Fibroblast of skin of left biceps (primary cell): Measurements from ENCODE around the gene CHEK2.
A peak's percentile ranks its signal among the peaks of the same experiment; 100 is the strongest.
"Not testable (repeated sequence)": the region's sequence is repeated elsewhere in the genome, so short reads cannot be mapped to it uniquely, and the experiment has no call there.

Source experiments
- DNase-seq, 2 experiments: peaks; one replicate each; pipeline ENCODE4 v3.0.0-alpha.2; 2013; ENCODE audit warnings: low read depth in 2 of 2

The CHEK2 gene

DNA sequence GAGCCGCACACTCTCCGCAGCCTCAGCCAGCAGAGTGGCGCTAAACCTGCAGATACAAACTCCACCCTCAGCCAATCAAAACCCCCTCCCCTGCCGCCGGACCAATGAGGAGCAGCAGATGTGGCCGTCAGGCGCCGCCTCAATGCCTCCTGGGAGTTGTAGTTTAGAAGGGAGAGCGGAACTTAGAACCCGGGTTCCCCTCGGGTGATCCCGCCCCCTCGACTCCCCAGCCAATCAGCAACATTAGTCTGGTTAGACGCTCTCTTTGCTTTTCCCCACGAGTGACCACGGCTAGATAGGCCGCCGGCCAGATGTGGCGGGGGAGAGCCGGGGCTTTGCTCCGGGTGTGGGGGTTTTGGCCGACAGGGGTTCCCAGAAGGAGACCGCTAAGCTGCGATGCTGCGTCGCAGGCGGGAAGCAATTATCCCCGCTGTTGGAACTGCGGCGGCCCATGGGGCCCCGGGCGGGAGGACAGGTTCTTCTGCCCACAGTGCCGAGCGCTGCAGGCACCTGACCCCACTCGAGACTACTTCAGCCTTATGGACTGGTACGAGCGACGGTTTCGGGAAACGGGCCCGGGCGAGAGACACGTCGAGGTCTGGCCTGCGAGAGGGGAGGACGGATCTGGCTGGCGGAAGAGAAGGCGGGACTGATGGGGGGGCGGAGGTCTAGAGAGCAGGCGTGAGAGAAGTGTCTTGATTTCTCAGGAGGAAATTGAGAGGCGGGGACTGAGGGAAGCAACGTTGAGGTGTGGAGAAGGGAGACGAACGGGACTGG lies at the start of gene CHEK2, which contains the start of gene HSCB:
TSS of gene CHEK2 (minus strand) at position 36 of the 777 bp plus-strand sequence. CDS start 7,099 bp downstream, outside the sequence.
TSS of gene HSCB (plus strand) at position 255 of the 777 bp plus-strand sequence. CDS start at position 312, 57 bp downstream.
- DNase-seq = peak; percentile 96

DNA sequence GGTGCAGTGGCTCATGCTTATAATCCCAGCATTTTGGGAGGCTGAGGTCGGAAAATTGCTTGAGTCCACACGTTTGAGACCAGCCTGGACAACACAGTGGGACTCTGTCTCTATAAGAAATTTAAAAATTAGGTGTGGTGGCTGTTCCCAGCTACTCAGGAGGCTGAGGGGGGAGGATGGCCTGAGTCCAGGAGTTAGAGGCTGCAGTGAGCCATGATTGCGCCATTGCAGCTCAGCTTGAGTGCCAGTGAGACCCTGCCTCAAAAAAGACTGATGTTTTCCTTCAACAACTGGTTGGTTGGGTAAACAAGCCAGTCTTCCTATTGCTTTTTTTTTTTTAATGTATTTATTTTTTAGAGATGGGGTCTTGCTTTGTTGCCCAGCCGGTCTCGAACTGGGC lies 49.5 kb upstream of the CHEK2 start:
- DNase-seq = no peak

DNA sequence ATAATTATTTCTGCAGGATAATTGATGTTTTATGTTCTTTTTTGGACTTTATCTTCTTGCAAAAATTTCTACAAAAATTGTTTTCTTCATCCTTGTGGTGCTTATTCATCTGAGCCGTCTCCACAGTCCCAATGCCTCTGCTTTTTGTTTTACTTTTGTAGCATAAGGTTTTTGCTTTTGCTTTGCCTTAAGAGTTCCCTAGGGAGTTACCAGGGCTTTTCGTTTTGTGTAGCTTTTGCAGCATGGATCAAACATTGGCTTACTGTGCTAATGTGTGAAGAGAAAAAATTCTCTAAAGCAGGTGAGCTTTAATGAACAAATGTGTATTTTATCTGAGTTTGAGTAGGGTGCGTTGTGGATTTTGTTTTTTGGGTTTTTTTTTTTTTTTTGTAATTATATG lies 47.0 kb upstream of the CHEK2 start:
- DNase-seq = no peak

DNA sequence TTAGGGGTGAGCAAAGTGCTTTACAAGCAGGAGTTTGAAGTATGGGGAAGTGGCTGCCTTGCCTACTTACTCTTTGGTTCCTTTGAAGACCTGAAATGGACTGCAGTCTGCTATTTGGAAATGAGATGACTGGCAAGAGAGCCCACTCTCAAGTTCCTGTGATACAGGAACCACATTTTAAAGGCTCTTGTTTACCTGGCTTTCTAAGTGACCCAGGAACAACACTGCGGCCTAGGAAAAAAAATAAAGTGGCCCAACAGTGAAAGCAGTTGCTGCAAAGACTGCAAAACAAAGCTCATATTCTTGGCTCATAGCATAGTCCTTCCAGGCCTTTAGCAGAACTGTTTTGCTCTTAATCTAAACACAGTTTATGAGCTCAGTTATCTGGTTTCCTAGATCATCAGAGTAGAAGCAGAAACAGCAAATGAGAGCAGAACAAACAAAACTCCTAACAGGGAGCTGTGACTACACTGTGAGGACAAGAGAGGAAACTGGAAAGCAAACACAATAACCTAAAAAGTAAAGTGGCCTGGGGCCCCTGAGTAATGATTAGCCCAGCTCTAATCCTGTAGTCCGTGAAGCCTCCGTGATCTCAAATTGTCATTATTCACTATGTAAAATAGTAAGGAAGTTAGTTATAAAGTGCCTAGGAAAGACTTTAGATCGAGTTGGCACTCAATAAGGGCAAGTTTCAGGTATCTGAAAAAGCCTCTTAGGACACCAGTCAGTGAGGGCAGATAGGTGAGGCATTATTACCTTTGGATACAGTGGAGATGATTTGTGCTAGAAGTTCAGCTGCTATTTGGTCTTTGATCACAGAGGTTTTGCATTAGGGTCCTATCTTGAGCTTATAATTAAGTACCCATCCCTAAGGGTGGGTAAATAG lies 42.4 kb upstream of the CHEK2 start:
- DNase-seq = no peak

DNA sequence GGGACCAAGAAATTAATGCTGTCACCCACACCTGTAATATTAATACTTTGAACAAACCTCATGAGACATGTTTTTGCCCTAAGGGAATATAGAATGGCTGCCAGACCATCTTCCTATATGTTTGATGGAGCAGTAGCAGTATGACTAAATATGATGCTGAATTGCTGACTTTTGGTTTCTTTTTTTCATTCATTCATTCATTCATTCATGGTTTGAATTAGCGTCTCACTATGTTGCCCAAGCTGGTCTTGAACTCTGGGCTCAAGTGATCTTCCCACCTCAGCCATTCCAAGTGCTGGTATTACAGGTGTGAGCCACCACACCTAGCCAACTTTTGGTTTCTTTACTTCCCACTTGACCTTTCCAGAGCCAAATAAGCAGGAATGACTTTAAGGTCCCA lies 38.7 kb upstream of the CHEK2 start:
- DNase-seq = no peak

DNA sequence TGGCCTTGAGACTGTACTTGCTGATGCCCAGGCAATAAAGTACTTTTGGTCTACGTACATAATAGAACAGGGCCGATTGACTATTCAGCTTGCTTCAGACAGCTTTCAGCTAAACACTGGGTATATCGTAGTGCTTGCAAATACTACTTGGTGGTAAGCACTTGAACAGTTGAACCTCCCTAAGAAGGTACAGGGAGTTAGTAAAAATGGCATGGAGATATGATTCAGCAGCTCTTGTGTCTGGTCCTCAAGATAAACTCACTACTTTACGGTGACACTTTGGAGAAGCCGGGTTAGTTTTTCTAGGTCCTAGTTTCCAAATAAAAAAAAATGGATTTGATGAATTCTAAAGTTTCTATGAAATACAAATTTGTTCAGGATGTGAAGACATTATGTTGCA lies 38.2 kb upstream of the CHEK2 start:
- no peak for DNase-seq

DNA sequence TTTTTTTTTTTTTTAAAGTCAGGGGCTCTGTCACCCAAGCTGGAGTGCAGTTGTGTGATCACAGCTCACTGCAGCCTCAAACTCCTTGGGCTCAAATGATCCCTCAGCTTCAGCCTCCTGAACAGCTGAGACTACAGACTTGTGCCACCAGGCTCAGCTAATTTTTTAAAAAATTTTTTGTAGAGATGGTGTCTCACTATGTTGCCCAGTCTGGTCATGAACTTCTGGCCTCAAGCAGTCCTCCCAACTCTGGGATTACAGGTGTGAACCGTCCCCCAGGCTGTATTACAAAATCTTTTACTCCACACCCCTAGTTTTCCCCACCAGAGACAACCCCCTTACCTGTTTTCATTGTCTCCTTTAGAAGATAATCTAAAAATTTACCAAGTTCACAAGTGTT lies 32.8 kb upstream of the CHEK2 start:
- DNase-seq = no peak

DNA sequence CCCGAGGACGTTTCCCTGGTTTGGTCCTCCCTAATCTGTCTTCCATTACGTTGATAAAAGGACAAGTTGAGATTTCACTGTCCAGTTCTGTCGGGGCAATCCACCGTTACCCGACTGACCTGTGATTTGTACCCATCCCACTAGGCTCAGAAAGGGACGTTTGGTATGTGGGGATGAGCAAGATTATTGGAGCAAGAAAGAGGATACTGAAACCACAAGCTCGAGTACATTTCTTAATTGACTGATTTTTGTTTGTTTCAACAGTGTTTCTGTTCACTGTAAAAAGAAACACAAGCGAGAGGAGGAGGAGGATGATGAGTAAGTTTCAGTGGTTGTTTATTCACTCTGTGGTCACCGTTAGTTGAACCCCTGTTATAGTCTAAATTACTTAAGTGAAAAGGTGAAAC lies 31.8 kb upstream of the CHEK2 start:
- no peak for DNase-seq

DNA sequence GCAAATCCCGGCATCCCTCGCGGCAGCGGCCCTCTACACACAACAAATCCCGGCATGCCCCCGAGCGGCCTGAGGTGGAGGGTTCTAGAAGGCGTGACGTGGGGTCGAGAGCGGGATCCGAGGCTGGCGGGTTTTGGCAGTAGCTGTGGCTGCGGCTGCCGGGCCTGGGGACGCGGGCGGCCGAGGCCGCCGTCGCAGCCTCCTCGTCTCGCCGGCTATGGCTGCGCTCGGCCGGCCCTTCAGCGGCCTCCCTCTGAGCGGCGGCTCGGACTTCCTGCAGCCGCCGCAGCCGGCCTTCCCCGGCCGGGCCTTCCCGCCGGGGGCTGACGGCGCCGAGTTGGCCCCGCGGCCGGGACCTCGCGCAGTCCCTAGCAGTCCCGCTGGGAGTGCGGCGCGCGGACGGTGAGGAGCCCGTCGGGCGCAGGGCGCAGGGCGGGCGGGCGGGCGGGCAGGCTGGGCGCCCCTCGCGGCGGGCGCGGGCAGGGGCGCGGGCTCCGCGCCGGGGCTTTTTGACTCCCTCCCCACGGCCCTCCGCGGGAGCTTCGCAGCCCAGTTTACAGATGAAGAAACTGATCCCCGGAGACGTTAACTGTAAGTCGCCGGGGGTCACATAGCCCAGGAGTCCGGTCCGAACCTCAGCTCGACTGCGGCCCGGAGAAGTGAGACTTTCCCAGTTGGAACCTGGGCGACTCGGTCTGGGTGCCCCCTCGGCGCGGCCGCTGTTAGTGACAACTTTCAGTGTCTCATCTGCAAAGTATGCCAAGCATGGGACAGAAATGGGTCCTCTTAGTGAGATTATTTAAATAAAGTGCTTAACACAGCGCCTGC lies 31.2 kb upstream of the CHEK2 start, which contains the start of gene CCDC117:
TSS of gene CCDC117 (plus strand) at position 63 of the 828 bp plus-strand sequence. CDS start at position 218, 155 bp downstream.
- peak; percentile 83 to 86 for DNase-seq

DNA sequence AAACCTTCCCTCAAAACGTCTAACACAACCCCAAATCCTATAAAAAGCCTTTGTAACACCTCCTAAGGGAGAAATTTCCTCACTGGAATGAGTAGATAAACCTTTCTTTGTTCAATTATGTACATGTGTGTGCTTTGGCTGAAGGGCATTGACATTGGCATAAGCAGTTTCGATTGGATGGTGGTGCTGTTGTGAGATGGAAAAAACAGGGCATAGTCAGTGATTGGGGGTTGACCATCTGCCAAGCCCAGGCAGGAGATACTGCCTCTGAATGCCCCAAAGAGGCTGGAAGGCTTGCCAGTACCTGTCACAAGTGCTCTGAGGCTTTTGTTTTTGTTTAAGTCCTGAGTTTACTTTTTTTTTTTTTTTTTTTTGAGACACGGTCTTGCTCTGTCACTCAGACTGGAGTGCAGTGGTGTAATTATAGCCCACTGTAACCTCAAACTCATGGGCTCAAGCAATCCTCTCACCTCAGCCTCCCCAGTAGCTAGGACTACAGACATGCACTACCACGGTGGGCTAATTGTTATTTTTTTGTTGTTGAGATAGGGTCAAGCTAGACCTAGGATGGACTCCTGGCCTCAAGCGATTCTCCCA lies 29.7 kb upstream of the CHEK2 start:
- no peak for DNase-seq

DNA sequence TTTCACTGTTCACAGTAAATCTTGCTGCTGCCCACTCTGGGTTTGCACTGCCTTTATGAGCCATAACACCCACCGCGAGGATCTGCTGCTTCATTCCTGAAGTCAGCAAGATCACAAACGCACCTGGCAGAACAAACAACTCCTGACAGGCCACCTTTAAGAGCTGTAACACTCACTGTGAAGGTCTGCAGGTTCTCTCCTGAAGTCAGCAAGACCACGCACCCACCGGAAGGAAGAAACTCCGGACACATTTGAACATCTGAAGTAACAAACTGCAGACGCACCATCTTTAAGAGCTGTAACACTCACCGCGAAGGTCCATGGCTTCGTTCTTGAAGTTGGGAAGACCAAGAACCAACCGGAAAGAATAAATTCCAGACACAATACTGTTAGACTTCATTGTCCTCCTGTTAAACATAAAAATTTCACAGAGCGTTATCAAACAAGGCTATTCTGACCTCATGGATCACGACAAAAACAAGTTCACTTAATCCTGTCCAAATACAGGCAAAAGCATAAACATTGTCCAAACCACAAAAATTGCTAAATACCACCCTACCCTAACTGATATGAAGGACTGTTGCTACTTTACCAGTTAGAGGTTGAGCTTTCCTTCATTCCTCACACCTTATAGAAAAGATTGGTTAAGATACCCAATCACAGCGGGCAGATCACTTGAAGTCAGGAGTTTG lies 27.9 kb upstream of the CHEK2 start:
- no peak for DNase-seq

DNA sequence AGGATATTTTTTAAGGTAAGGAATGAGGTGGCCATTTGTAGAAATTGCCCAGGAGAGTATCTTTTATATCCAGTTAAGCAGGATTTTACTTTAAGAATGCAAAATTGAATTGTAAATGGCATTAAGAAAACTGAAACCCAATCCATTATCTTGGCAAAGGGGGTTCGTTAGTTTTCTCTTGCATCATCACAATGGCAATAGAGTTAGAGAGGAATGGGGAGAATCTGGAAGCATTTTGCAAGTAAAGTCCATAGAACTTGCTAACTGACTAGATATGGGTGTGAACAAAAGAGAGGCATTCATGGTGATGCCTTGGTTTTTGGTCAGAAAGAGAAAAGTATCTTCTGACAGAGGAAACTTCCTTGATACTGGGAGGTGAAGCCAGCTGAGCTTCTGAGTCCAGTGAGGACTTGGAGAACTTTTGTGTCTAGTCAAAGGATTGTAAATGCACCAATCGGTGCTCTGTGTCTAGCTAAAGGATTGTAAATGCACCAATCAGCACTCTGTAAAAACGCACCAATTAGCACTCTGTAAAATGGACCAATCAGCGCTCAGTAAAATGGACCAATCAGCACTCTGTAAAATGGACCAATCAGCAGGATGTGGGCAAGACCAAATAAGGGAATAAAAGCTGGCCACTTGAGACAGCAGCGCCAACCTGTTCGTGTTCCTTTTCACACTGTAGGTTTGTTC lies 27.2 kb upstream of the CHEK2 start:
- DNase-seq = no peak

DNA sequence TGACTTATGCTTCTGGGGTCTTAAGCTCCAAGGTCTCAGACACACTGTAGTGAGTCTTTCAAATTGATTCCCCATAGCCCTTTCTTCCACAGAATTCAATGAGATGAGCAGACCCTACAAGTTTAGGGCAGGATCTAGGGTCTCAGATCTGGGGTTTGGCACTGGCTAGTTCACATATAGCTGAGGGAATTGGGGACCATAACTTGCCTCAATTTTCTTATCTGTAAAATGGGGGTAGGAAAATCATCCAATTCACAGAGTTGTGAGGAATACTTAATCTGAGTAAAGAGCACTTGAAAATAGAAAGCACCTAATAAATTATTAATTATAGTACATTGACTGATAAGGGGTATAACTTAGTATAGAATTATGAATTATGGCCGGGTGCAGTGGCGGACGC lies 25.0 kb upstream of the CHEK2 start:
- no peak for DNase-seq

DNA sequence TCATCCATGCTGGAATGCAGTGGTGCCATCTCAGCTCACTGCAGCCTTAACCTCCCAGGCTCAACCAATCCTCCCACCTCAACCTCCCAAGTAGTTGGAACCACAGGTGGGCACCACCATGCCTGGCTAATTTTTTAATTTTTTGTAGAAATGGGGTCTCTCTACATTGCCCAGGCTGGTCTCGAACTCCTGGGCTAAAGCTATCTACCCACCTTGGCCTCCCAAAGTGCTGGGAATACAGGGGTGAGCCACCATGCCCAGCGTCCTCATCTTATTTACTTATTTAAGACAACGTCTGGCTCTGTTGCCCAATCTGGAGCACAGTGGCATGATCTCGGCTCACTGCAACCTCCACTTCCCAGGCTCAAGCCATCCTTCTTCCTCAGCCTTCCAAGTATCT lies 20.4 kb upstream of the CHEK2 start:
- not testable (repeated sequence) for DNase-seq

DNA sequence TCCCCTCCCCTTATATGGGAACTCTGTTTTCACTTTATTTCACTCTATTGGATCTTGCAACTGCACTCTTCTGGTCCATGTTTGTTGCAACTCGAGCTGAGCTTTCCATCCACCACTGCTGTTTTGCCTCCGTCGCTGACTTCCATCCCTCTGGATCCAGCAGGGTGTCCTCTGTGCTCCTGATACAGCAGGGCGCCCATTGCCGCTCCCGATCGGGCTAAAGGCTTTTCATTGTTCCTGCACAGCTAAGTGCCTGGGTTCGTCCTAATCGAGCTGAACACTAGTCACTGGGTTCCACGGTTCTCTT lies 19.8 kb upstream of the CHEK2 start:
- no peak for DNase-seq

DNA sequence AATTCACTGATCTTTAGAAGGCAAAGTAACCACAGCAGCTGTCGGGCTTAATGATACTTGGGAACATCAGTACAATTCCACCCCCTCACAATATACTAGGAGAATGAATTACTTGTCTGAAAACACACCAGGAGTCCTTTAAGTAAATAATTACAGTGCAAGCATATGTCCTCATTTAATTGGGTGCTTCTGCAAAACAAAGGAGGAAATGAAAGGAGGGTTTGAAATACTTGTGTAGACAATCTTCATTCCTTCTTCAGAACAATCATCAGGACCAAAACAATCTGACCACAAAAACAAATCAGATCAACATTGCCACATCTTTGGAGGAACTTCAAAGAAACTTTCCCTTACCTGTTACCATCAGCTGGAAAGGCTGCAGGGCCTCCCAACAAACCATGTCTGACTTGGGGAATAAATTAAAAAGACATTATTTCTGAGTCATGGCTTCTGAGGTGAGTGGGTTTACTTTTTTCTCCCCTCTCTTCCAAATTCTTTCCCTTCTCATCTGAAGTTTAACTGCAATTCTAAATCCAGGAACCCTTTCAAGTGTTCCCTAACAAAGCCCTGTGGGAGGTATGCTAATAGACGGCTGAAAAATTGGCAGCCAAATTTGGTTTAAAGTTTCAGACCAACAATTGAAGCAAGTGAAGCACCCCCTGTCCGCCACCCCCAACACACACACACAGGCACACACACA lies 18.4 kb upstream of the CHEK2 start:
- DNase-seq = no peak

DNA sequence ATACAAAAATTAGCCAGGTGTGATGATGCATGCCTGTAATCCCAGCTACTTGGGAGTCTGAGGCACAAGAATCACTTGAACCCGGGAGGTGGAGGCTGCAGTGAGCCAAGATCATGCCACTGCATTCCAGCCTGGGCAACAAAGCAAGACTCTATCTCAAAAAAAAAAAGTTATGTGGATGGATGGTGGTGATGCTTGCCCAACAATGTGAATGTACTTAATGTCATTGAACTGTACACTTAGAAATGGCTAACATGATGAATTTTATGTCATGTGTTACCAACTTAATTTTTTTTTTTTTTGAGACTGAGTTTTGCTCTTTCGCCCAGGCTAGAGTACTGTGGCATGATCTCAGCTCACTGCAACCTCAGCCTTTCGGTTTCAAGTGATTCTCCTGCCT lies 12.9 kb upstream of the CHEK2 start:
- not testable (repeated sequence) for DNase-seq

DNA sequence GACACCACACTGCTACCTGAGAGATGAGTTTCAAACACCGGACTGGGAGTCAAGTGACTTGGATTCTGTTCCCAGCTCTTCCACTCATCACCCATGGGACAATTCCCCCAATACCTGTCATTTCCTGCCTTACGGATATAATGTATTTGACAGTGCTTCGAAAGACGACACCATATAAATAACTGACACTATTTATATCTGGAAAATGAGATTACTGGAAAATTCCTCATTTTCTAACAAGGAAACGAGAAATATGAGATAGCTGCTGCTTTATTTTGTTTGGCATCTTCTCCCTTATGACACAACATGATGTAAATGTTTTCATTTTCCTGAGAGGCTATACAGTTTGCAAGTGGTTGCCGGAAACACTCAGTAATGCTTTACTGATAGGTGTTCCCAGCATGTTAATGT lies 8.9 kb upstream of the CHEK2 start:
- peak in 1 of 2 experiments; percentile 53 for DNase-seq

DNA sequence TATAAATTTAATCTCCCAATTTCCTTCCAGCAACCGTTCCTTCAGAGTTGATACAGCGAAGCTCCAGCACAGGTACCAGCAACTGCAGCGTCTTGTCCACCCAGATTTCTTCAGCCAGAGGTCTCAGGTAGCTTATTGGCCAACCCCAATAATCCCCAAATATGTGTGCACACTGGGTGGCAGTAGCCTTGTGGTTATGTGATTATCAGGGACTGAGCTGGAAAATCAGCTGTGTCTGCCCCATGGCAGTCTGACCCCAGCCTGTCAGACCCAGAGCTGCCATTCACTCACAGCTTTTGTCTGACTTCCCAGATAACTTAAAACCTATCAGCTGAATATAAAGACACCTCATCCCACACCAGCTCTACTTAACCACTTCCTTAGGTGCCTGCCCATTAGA lies 2.2 kb upstream of the CHEK2 start:
- DNase-seq = no peak

DNA sequence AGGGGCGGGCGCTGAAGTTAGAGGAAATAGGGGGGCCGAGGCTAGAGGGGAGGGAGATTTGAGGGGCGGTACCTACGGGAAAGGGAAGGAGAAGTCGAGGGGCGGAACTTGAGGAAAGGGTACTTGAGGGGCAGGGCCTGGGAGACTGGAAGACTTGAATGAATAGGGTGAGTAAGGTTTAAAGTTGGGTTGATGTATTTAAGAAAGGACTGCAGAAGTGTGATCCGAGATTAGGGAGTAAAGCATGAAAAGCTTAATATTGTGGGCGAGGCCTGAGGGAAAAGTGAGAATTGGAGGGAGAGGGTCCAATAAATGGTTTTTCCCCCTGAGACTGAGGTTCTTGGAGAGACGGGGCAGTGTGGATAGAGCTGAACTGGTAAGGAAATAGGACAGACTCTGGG lies 942 bp upstream of the CHEK2 start:
- no peak for DNase-seq
